Measurements from ENCODE around the gene MRGPRD. TPM values are rescaled to one million over a fixed set of nuclear protein-coding genes. Genes with fewer than 3 reads are reported as not detected.

MRGPRD gene
- total RNA-seq, 1 experiment from 2014 or later = not detected

DNA sequence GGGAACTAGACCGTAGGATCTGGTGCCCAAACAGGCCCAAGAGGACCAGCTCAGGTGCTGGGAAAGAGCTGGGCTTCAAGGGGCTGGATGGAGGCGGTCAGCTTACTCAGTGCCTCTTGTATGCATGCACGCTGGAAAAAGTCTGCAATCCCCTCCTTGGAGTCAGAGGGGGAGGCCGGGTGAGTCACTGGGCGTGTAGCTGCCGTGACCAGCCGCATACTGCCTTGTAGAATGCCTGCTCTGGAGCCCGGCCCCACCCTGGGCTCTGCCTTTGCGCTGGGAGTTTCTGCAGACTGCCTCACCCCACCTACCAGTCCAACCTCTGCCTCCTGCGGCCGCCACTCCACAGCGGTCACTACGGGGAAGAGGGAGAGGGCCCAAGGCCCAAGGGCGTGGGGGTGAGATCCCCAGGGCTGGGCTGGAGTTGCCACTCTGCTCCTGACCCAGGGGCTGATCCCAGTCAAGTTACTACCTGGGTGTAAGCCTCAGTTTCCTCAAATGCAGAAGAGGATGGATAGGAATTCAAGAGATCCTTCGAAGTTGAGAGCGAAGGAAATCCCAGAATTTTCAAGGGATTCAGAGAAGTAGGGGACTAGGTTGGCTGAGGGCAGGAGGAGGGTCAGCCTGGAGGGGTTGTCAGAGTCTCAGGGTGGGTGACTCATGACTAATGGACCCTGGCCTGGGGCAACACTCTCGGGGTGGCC, 28.1 kb upstream of the MRGPRD start:
- intact Hi-C loops (cut with micrococcal nuclease; ENCODE audit: unreplicated experiment) = no loop called here
- CTCF ChIA-PET = interaction anchor here (0.9 to 1.0 kb wide), 2 partner anchors 35 to 69 kb away, joined by 3 to 7 read pairs; no protein-coding TSS in a partner anchor
- TF ChIP-seq, protein P1, sequence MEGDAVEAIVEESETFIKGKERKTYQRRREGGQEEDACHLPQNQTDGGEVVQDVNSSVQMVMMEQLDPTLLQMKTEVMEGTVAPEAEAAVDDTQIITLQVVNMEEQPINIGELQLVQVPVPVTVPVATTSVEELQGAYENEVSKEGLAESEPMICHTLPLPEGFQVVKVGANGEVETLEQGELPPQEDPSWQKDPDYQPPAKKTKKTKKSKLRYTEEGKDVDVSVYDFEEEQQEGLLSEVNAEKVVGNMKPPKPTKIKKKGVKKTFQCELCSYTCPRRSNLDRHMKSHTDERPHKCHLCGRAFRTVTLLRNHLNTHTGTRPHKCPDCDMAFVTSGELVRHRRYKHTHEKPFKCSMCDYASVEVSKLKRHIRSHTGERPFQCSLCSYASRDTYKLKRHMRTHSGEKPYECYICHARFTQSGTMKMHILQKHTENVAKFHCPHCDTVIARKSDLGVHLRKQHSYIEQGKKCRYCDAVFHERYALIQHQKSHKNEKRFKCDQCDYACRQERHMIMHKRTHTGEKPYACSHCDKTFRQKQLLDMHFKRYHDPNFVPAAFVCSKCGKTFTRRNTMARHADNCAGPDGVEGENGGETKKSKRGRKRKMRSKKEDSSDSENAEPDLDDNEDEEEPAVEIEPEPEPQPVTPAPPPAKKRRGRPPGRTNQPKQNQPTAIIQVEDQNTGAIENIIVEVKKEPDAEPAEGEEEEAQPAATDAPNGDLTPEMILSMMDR (IDR thresholded peaks at IDR 0.05; ENCODE audit: unreplicated experiment) = no peak
- peaks cover 27% of the 10 kb centered on the region for H3K4me1 Mint-ChIP-seq (ENCODE audit: low read depth, unreplicated experiment)
- peak; percentile 80 for DNase-seq
- H3K4me3 Mint-ChIP-seq (ENCODE audit: low read depth, unreplicated experiment) = no peak overlapping the region
- peak overlapping the region; percentile 60 for H3K27ac Mint-ChIP-seq (ENCODE audit: unreplicated experiment)
- H3K36me3 Mint-ChIP-seq (ENCODE audit: insufficient read depth, unreplicated experiment) = peaks cover 11% of the 10 kb centered on the region
- no peaks in the 10 kb centered on the region for H3K9me3 Mint-ChIP-seq (ENCODE audit: low read depth, unreplicated experiment)
- peaks cover 4% of the 10 kb centered on the region for H3K27me3 Mint-ChIP-seq (ENCODE audit: unreplicated experiment)
- BruUV-seq (replicated peaks) = no TSS peak

DNA sequence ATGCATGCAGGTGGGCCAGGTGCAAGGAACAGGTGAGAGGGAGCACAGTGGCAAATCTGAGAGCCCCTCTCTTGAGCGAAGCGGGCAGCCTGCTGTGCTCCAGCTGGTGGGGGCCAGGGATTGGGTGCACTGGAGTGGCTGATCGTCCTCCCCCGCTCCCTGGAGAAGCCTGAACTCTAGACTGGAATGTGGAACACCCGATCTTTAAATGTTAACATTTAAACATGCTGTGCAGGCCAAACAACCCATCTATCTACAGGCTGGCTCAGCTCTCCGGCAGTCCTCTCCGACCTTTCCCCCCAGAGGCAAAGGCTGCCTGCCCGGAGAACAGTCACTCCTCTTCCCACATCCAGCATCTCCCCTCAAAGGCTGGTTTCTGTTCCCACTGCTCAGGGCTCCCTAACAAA, 27.2 kb upstream of the MRGPRD start:
- Mint-ChIP-seq H3K27ac (ENCODE audit: unreplicated experiment) (peak overlapping the region; percentile 60), H3K27me3 (ENCODE audit: unreplicated experiment) (peaks cover 11% of the 10 kb centered on the region), H3K36me3 (ENCODE audit: insufficient read depth, unreplicated experiment) (peaks cover 11% of the 10 kb centered on the region), H3K4me1 (ENCODE audit: low read depth, unreplicated experiment) (peaks cover 27% of the 10 kb centered on the region), H3K9me3 (ENCODE audit: low read depth, unreplicated experiment) (no peaks in the 10 kb centered on the region), H3K4me3 (ENCODE audit: low read depth, unreplicated experiment) (peak overlapping the region; percentile 18)
- BruUV-seq (replicated peaks) = no TSS peak
- TF ChIP-seq, protein P1 (IDR thresholded peaks at IDR 0.05; ENCODE audit: unreplicated experiment) = no peak
- intact Hi-C loops (cut with micrococcal nuclease; ENCODE audit: unreplicated experiment) = no loop called here
- DNase-seq = no peak
- CTCF ChIA-PET = interaction anchor here (0.9 kb wide), 1 partner anchor 68 kb away, joined by 3 read pairs; no protein-coding TSS in a partner anchor

DNA sequence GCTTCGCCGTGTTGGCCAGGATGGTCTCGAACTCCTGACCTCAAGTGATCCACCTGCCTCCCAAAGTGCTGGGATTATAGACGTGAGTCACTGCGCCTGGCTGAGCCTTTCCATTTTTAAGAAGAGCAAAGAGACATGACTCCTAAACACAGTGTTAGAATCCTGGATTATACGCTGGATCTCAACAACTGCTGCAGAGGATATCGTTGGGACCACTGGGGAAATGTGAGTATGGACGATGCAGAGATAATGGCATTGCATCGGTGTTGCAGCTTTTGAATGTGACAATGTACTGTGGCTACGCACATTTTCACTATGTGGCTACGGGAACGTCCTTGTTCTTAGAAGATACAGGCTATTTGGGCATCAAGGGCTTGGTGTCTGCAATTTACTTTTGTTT, 26.0 kb upstream of the MRGPRD start:
- H3K27ac Mint-ChIP-seq (ENCODE audit: unreplicated experiment) = no peak overlapping the region
- H3K4me3 Mint-ChIP-seq (ENCODE audit: low read depth, unreplicated experiment) = no peak overlapping the region
- TF ChIP-seq, protein P1 (IDR thresholded peaks at IDR 0.05; ENCODE audit: unreplicated experiment) = no peak
- no peaks in the 10 kb centered on the region for H3K9me3 Mint-ChIP-seq (ENCODE audit: low read depth, unreplicated experiment)
- peaks cover 19% of the 10 kb centered on the region for H3K27me3 Mint-ChIP-seq (ENCODE audit: unreplicated experiment)
- intact Hi-C loops (cut with micrococcal nuclease; ENCODE audit: unreplicated experiment) = no loop called here
- H3K36me3 Mint-ChIP-seq (ENCODE audit: insufficient read depth, unreplicated experiment) = peaks cover 5% of the 10 kb centered on the region
- no peak for DNase-seq
- CTCF ChIA-PET = interaction anchor here (1.0 kb wide), 1 partner anchor 103 kb away, joined by 3 read pairs; the partner anchor contains the start of genes IGHMBP2 and MRPL21
- peaks cover 26% of the 10 kb centered on the region for H3K4me1 Mint-ChIP-seq (ENCODE audit: low read depth, unreplicated experiment)
- no TSS peak for BruUV-seq (replicated peaks)

DNA sequence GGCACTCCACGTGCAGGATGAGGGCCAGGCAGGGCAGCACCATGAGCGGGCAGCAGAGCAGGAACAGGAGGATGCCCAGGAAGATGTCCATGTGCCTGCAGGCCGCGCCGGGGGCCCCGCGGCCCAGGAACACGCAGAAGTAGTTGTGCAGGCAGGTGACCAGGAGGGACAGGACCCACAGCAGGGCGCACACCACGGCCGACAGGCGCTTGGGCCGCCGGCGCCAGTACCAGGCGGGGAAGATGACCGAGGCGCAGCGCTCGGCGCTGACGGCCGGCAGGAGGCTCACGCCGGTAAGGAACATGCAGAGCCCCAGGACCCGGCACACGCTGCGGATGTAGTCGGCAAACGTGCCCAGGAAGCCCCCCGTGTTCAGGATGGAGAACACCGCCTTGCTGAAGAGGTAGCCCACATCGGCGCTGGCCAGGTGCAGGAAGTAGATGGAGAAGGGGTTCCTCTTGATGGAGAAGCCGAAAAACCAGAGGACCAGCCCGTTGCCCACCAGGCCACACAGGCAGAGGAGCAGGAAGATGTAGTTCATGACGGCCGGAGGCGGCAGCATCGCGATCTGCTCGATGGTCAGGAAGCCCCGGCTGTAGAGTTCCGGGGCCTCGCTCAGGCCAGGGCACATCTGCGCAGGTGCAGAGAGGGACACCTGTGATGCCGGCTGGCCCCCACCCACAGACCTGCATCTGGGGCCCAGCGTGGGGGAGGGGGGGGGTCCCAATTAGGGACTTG, 25.0 kb upstream of the MRGPRD start:
- no peak for DNase-seq
- intact Hi-C loops (cut with micrococcal nuclease; ENCODE audit: unreplicated experiment) = no loop called here
- Mint-ChIP-seq H3K36me3 (ENCODE audit: insufficient read depth, unreplicated experiment) (no peaks in the 10 kb centered on the region), H3K27me3 (ENCODE audit: unreplicated experiment) (peaks cover 19% of the 10 kb centered on the region), H3K4me3 (ENCODE audit: low read depth, unreplicated experiment) (no peak overlapping the region), H3K9me3 (ENCODE audit: low read depth, unreplicated experiment) (no peaks in the 10 kb centered on the region), H3K4me1 (ENCODE audit: low read depth, unreplicated experiment) (peaks cover 21% of the 10 kb centered on the region), H3K27ac (ENCODE audit: unreplicated experiment) (no peak overlapping the region)
- no TSS peak for BruUV-seq (replicated peaks)
- TF ChIP-seq, protein P1 (IDR thresholded peaks at IDR 0.05; ENCODE audit: unreplicated experiment) = no peak
- CTCF ChIA-PET = no interaction called here

All from Calu3 (cell line).